H4 (cell line): ENCODE measurements around the gene ST3GAL2. TPM values are rescaled to one million over a fixed set of nuclear protein-coding genes. Genes with fewer than 3 reads are reported as not detected.
A peak's percentile ranks its signal among the peaks of the same experiment; 100 is the strongest.
"Not testable (repeated sequence)": the region's sequence is repeated elsewhere in the genome, so short reads cannot be mapped to it uniquely, and the experiment has no call there.

ENCODE experiments used
- DNase-seq: peaks from one replicate; pipeline ENCODE4 v3.0.0-alpha.2; 2015; ENCODE audit warnings: low spot score
- total RNA-seq: library from RNA; depleted of rRNA; stranded (reverse); fragments of >200 nt; shearing (Covaris generic); gene quantifications from 2 replicates; pipeline ENCODE4 v1.2.3, GENCODE V29; 2014

Gene ST3GAL2
- total RNA-seq, 1 experiment from 2014 or later = 30.6 TPM

- DNase-seq = no peak
Observed at GRCh38 chr16:70467608-70468007, 28.7 kb upstream of the ST3GAL2 start.

- DNase-seq = no peak
Observed at GRCh38 chr16:70467113-70467512, 28.2 kb upstream of the ST3GAL2 start.

GRCh38 chr16:70466805-70467076, 27.8 kb upstream of the ST3GAL2 start:
- no peak for DNase-seq

GRCh38 chr16:70465999-70466804, 27.3 kb upstream of the ST3GAL2 start:
- DNase-seq = no peak

GRCh38 chr16:70463235-70463634, 24.3 kb upstream of the ST3GAL2 start:
- no peak for DNase-seq

- no peak for DNase-seq
Observed at GRCh38 chr16:70460737-70461261, 21.9 kb upstream of the ST3GAL2 start.

GRCh38 chr16:70457446-70458166, 18.7 kb upstream of the ST3GAL2 start:
- no peak for DNase-seq

- no peak for DNase-seq
Observed at GRCh38 chr16:70455910-70456309, 17.0 kb upstream of the ST3GAL2 start.

- peak; percentile 38 for DNase-seq
Observed at GRCh38 chr16:70454222-70455034, 15.5 kb upstream of the ST3GAL2 start, which contains the start of gene FCSK. FCSK (plus strand) TSS chr16:70454595; CDS start chr16:70463191, 8,596 bp downstream.

- DNase-seq = peak; percentile 39
Observed at GRCh38 chr16:70453892-70454221, 15.0 kb upstream of the ST3GAL2 start.

- DNase-seq = no peak
Observed at GRCh38 chr16:70453117-70453891, 14.4 kb upstream of the ST3GAL2 start.

- DNase-seq = not testable (repeated sequence)
Observed at GRCh38 chr16:70451004-70451340, 12.1 kb upstream of the ST3GAL2 start.

GRCh38 chr16:70450142-70451003, 11.5 kb upstream of the ST3GAL2 start:
- DNase-seq = peak; percentile 1

GRCh38 chr16:70448075-70448474, 9.2 kb upstream of the ST3GAL2 start:
- DNase-seq = no peak

GRCh38 chr16:70444249-70445063, 5.6 kb upstream of the ST3GAL2 start:
- DNase-seq = no peak

GRCh38 chr16:70442344-70442743, 3.4 kb upstream of the ST3GAL2 start:
- DNase-seq = no peak

GRCh38 chr16:70441406-70441990, 2.6 kb upstream of the ST3GAL2 start:
- peak; percentile 1 for DNase-seq

- DNase-seq = peak; percentile 1
Observed at GRCh38 chr16:70440009-70440692, 1.3 kb upstream of the ST3GAL2 start.

- DNase-seq = peak; percentile 3
Observed at GRCh38 chr16:70438585-70438968, 323 bp downstream of the ST3GAL2 start.
